Endometrial microvascular endothelial cells (primary cell): ENCODE measurements around the gene GDPGP1. TPM values are rescaled to one million over a fixed set of nuclear protein-coding genes. Genes with fewer than 3 reads are reported as not detected.
"Not testable (repeated sequence)": the region's sequence is repeated elsewhere in the genome, so short reads cannot be mapped to it uniquely, and the experiment has no call there.

Experiments
- in situ Hi-C: cut with HindIII; loops from 2 replicates; pipeline ENCODE4 v1.10.0; 2017; ENCODE audit warnings: low sequenced_read_pairs, low pct_unique_long_range_greater_than_20kb; ENCODE audit errors: inconsistent ontology term
- total RNA-seq: library from RNA; depleted of rRNA; stranded (reverse); fragments of >200 nt; gene quantifications from one replicate; pipeline ENCODE4 v1.2.3, GENCODE V29; 2015; ENCODE audit errors: inconsistent ontology term

Gene GDPGP1
- total RNA-seq, 1 donor from 2014 or later = 11.6 TPM

GRCh38 chr15:90281637-90282036, 47.6 kb downstream of the GDPGP1 start:
- in situ Hi-C loops = not testable (repeated sequence)

- in situ Hi-C loops = no loop called here
Observed at GRCh38 chr15:90286678-90287077, 52.7 kb downstream of the GDPGP1 start.

DNA sequence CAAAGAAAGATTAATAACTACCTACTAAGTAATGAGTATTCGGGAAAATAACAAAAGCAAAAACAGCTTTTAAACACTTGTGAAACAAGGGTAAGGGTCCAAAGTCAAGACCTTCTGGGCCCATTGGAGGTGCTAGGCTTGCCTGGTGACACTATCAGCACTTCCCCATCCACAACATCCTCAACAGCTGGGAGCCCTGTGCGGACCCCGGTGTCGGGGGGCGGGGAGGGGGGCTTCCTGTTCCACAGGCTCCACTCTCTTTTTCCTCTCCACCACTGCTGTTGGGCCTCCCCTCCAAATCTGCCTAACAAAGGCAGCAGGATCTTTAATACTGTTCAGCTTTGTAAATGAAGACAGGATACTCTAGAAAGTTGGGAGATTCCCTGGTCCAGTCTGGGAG, 53.1 kb downstream of the GDPGP1 start:
- in situ Hi-C loops = no loop called here

DNA sequence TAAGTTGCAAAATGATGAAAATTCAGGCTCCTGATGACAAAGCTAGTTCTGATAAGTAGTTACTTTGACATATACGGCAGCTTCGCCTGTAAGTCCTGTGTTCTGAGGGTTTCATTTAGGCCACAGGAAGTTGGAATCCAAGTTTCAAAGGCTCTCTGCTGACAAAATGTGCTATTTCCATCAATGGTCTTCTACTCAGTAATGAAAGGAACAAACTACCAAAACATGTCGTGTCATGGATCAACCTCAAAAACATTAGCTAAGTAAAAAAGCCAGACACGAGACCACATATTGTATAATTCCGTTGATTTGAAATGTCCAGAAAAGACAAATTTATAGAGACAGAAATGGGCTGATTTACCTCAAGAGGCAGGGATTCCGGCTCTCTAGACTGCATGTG, 53.9 kb downstream of the GDPGP1 start:
- in situ Hi-C loops = no loop called here

DNA sequence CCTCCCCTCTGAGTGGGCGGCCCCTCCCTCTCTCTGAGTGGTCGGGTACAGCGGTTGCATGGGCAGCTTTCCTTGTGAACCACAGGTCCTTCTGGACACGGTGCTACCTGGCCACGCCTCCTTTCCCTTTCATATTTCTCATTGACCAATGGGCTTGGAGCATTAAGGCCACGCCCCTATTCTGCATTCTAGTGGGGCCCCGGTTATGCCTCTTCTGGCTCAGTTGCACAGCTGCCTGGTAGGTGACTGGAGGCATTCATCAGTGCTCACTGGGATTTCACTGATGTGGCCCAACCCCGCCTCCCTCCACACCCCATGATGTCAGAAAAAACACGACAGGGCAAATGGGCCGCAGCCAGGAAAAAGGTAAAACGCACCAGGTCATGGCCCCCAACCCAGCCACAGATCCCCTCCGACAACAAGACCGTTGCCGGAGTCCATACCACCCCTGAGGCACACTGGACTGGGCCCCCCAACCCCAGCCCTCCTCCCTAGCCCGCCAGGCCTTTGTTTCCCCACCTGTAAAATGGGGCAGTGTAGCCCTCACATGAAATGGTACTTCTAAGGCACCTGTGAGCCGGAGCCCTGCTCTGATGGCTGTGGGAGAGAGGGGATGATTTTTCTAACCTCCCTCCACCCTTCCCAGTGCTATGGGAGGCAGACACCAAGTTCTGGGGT, 57.8 kb downstream of the GDPGP1 start:
- in situ Hi-C loops = no loop called here

GRCh38 chr15:90293040-90293810, 59.2 kb downstream of the GDPGP1 start:
- in situ Hi-C loops = not testable (repeated sequence)

- in situ Hi-C loops = no loop called here
Observed at GRCh38 chr15:90294159-90294558, 60.1 kb downstream of the GDPGP1 start.

DNA sequence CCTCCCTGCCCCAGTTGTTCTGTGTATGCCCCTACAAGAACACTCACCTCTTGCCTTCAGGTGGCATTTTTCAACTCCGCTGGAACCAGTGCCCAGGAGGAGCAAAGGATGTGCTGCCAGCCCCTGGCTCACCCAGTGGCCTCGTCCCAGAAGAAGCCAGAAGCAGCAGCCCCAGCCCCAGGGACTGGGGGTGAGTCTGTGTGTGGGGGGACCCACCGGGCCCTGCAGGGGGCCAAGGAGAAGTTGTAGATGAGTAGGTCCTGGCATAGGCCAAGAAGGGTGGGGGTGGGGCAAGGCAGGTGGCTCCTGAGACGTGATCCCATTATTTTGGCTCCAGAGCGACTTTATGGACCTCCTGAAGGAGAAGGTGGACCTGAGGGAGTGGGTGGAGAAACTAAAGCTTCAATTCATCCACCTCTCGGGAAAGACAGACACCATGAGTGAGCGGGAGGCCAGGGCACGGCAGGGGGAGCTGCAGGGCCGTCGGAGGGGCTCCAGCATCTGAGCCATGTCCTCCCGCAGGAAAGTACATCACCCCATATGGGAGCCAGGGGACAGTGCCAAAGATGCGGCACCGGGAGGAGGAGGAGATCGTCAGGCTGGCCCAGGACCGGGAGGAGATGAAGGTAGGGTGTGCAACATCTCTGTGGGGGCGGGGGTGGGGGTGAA, 60.7 kb downstream of the GDPGP1 start:
- in situ Hi-C loops = no loop called here

- in situ Hi-C loops = no loop called here
Observed at GRCh38 chr15:90295270-90295648, 61.2 kb downstream of the GDPGP1 start.

Other genes starting within 250 kb of the GDPGP1 start
- gene ZNF710, start 232.9 kb upstream of the GDPGP1 start, total RNA-seq = 15.2 TPM
- 74.7 TPM for gene IDH2, start 131.7 kb upstream of the GDPGP1 start, total RNA-seq
- gene SEMA4B, start 32.9 kb upstream of the GDPGP1 start, total RNA-seq = 8.5 TPM
- 33.5 TPM for gene CIB1, start 268 bp upstream of the GDPGP1 start, total RNA-seq
- not detected for gene TTLL13, start 15.3 kb downstream of the GDPGP1 start, total RNA-seq
- gene NGRN, start 31.5 kb downstream of the GDPGP1 start, total RNA-seq = 78.2 TPM
- 0.56 TPM for gene ZNF774, start 118.1 kb downstream of the GDPGP1 start, total RNA-seq
- 213 TPM for gene IQGAP1, start 154.0 kb downstream of the GDPGP1 start, total RNA-seq